Cardiac muscle cell (in vitro differentiated cells and primary cell): ENCODE results near the gene SYT13. TPM values are rescaled to one million over a fixed set of nuclear protein-coding genes. Genes with fewer than 3 reads are reported as not detected.
"Not testable (repeated sequence)": the region's sequence is repeated elsewhere in the genome, so short reads cannot be mapped to it uniquely, and the experiment has no call there.

Experiments used
- DNase-seq, 2 donors: peaks; one replicate each; pipeline versions ENCODE4 v3.0.0 to v3.0.0-alpha.2; 2010 to 2017; ENCODE audit warnings: low read depth in 1 of 2, low spot score in 1 of 2
- H3K27ac ChIP-seq: fragments of 200-600 bp; sonication (generic); 2 replicates; pipeline ENCODE4 v1.5.1; 2016
- H3K27me3 ChIP-seq: fragments of 200-600 bp; sonication (generic); 2 replicates; pipeline ENCODE4 v1.6.0; 2016; ENCODE audit warnings: control low read depth
- H3K36me3 ChIP-seq: fragments of 200-600 bp; sonication (generic); 2 replicates; pipeline ENCODE4 v1.5.1; 2016; ENCODE audit warnings: control low read depth
- H3K4me1 ChIP-seq: fragments of 200-600 bp; sonication (generic); 2 replicates; pipeline ENCODE4 v1.8.1; 2017; ENCODE audit warnings: low read depth, mild to moderate bottlenecking, mixed run types
- H3K4me3 ChIP-seq: fragments of 200-600 bp; sonication (generic); 2 replicates; pipeline ENCODE4 v1.5.1; 2016; ENCODE audit warnings: mild to moderate bottlenecking
- H3K9me3 ChIP-seq: fragments of 200-600 bp; sonication (generic); 2 replicates; pipeline ENCODE4 v1.5.1; 2017; ENCODE audit warnings: low read depth, mild to moderate bottlenecking, control low read depth
- polyA plus RNA-seq: library from polyadenylated mRNA; unstranded; fragments of >200 nt; fragmentation: Nextera tagmentation; extraction: Ambion mirVana; gene quantifications from 2 replicates; pipeline ENCODE4 v1.2.1, GENCODE V29; 2016
- total RNA-seq: library from RNA; depleted of rRNA; stranded (reverse); fragments of >200 nt; gene quantifications from 2 replicates; pipeline ENCODE4 v1.2.3, GENCODE V29; 2016
- TF ChIP-seq, protein P1 (sequence below): IDR thresholded peaks from 2 replicates; pipeline ENCODE4 v1.5.1; 2012; ENCODE audit warnings: low read depth, mild to moderate bottlenecking, low read length

Gene SYT13
- total and polyA plus RNA-seq, 2 experiments from 2014 or later = 0.09 to 1.6 TPM

DNA sequence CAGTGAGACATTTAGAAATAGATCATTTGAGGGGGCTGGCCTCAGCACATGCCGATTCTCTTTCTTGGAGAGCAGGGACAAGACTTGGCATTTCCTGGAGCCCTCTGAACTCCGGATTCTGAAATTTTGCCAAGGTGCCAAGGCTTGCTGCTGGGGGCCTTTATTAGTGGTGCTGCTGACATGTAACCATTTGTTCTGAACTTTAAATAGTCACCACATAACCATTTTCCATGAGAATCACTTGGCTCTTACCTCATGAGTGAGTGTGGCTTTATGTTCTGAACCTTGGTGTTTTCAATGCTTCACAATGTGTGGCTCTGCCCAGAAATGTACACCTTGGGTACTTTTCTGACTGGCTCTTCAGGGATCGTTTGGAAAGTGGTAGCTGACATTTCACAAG is 33.3 kb downstream of the SYT13 start:
- TF ChIP-seq, protein P1, sequence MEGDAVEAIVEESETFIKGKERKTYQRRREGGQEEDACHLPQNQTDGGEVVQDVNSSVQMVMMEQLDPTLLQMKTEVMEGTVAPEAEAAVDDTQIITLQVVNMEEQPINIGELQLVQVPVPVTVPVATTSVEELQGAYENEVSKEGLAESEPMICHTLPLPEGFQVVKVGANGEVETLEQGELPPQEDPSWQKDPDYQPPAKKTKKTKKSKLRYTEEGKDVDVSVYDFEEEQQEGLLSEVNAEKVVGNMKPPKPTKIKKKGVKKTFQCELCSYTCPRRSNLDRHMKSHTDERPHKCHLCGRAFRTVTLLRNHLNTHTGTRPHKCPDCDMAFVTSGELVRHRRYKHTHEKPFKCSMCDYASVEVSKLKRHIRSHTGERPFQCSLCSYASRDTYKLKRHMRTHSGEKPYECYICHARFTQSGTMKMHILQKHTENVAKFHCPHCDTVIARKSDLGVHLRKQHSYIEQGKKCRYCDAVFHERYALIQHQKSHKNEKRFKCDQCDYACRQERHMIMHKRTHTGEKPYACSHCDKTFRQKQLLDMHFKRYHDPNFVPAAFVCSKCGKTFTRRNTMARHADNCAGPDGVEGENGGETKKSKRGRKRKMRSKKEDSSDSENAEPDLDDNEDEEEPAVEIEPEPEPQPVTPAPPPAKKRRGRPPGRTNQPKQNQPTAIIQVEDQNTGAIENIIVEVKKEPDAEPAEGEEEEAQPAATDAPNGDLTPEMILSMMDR = no peak
- Histone ChIP-seq H3K9me3 (no peaks in the 10 kb centered on the region), H3K36me3 (no peaks in the 10 kb centered on the region), H3K4me3 (no peak overlapping the region), H3K4me1 (no peaks in the 10 kb centered on the region), H3K27me3 (no peaks in the 10 kb centered on the region), H3K27ac (no peak overlapping the region)
- DNase-seq = no peak

GRCh38 chr11:45252134-45252856 is 33.8 kb downstream of the SYT13 start:
- TF ChIP-seq, protein P1 = peak; percentile 70
- no peak overlapping the region for H3K27ac ChIP-seq
- peak; percentile 37 to 70 for DNase-seq
- no peaks in the 10 kb centered on the region for H3K36me3 ChIP-seq
- no peaks in the 10 kb centered on the region for H3K27me3 ChIP-seq
- H3K4me1 ChIP-seq = no peaks in the 10 kb centered on the region
- no peak overlapping the region for H3K4me3 ChIP-seq
- H3K9me3 ChIP-seq = no peaks in the 10 kb centered on the region

DNA sequence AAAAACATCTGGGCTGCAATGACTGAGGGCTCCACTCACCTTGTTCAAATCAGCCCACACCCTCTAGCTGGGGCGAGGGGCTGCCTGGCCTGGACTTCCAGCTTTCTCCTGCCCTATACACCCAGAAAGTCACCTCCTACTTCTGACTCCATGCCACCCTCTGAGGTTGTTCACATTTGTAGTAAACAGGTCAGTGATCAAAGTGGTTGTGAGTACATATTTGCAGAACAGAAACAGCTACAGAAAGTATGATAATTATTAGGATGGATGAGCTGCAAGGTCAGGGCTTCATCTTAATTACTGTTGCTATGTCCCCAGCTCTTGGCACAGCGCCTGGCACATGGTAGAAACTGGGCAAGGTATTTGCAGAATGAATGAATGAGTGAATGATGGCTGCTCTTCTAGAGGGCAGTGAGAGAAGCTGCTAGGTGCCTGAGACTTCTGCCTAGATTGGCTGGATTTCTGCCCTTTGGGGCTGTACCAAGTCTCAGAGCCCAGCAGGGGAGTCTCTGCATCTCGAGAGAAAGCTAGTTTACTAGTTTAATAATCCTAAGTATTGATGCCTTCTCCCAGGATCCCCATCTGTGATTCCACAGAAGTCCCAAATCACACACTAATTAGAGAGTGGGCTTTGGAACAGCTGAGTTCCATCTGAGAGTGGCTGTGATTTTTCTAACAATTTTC is 36.0 kb downstream of the SYT13 start:
- Histone ChIP-seq H3K4me3 (no peak overlapping the region), H3K36me3 (no peaks in the 10 kb centered on the region), H3K4me1 (no peaks in the 10 kb centered on the region), H3K27ac (no peak overlapping the region), H3K9me3 (no peaks in the 10 kb centered on the region), H3K27me3 (no peaks in the 10 kb centered on the region)
- no peak for DNase-seq
- TF ChIP-seq, protein P1 = no peak

- not testable (repeated sequence) for H3K9me3 ChIP-seq, H3K4me1 ChIP-seq, H3K27ac ChIP-seq, DNase-seq, H3K4me3 ChIP-seq, H3K36me3 ChIP-seq, H3K27me3 ChIP-seq
Observed at GRCh38 chr11:45249372-45249771, 36.8 kb downstream of the SYT13 start.

DNA sequence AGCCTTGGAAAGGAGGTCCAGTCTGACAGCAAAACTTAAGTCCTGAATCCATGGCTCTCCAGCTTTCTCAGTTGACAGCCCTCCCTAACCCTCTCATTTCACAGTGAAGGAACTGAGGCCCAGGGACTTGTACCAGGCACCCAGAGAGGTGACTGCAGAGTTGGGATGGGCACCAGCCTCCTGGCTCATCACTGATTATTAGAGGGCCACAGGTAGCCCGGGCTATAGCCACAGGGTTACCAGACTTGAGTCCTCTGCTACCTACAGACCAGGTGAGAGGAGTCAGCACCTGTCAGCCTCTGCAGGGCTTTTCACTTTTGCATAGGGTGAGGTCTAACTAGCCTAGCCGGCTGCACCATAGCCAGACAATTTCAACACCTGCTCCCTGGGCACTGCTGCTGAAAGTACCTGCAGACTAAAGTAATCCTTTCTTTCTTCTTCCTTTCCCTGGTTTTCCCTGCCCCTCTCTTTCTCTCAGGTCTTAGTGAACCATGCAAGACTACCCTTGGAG is 37.6 kb downstream of the SYT13 start:
- no peak overlapping the region for H3K4me3 ChIP-seq
- H3K27me3 ChIP-seq = no peaks in the 10 kb centered on the region
- no peaks in the 10 kb centered on the region for H3K9me3 ChIP-seq
- no peaks in the 10 kb centered on the region for H3K4me1 ChIP-seq
- DNase-seq = no peak
- H3K36me3 ChIP-seq = no peaks in the 10 kb centered on the region
- TF ChIP-seq, protein P1 = no peak
- no peak overlapping the region for H3K27ac ChIP-seq

DNA sequence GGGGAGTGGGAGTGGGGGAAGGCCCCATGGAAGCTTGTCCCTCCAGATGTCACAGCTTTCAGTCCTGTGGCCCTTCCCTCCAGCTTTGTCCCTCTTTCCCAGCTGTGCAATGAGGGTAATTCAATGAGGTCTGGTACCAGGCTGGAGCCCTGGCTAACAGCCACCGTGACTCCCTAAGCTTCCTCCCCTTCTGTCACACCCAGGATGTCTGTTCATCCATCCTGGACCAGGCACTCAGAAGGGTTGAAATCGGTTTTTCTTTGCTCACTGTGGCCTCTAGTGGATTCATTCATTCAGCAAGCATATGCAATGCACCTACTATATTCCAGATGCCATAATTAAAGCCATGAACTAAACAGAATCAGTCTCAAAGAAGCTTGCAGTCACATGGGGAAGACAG is 38.7 kb downstream of the SYT13 start:
- no peaks in the 10 kb centered on the region for H3K4me1 ChIP-seq
- no peaks in the 10 kb centered on the region for H3K36me3 ChIP-seq
- no peaks in the 10 kb centered on the region for H3K9me3 ChIP-seq
- DNase-seq = peak in 1 of 2 donors; percentile 8
- no peak overlapping the region for H3K27ac ChIP-seq
- TF ChIP-seq, protein P1 = no peak
- no peaks in the 10 kb centered on the region for H3K27me3 ChIP-seq
- H3K4me3 ChIP-seq = no peak overlapping the region
